Right lobe of liver (tissue), 6 donors: ENCODE measurements around the gene ARF6. TPM values are rescaled to one million over a fixed set of nuclear protein-coding genes. Genes with fewer than 3 reads are reported as not detected.

Experiments
- ATAC-seq, 4 donors: fragments of 200-7000 bp; cut with Tn5 transposase; one replicate each; pipeline ENCODE4 v1.9.1; 2020; ENCODE audit warnings: mild to moderate bottlenecking in 4 of 4, moderate library complexity in 4 of 4
- DNase-seq, 3 donors: peaks; one replicate each; pipeline ENCODE4 v3.0.0-alpha.2; 2020
- H3K27ac ChIP-seq, 3 donors: fragments of 200-600 bp; one replicate each; pipeline ENCODE4 v1.8.0; 2022
- H3K27me3 ChIP-seq, 2 donors: fragments of 200-600 bp; one replicate each; pipeline ENCODE4 v1.8.0; 2022
- H3K36me3 ChIP-seq, 4 donors: fragments of 200-600 bp; sonication (generic) in 1 of 4; one replicate each; pipeline versions ENCODE4 v1.5.1 to v1.8.0; 2017 to 2022; ENCODE audit warnings: control low read depth in 1 of 4
- H3K4me1 ChIP-seq, 4 donors: fragments of 200-600 bp; sonication (generic) in 1 of 4; one replicate each; pipeline versions ENCODE4 v1.5.1 to v1.8.0; 2017 to 2022; ENCODE audit warnings: control low read depth in 1 of 4
- H3K4me3 ChIP-seq, 3 donors: fragments of 200-600 bp; one replicate each; pipeline ENCODE4 v1.8.0; 2022
- H3K9me3 ChIP-seq, 4 donors: fragments of 200-600 bp; sonication (generic) in 1 of 4; one replicate each; pipeline versions ENCODE4 v1.5.1 to v1.8.0; 2017 to 2022; ENCODE audit warnings: control low read depth in 1 of 4
- POLR2A ChIP-seq: fragments of 450-650 bp; IDR thresholded peaks from one replicate; pipeline ENCODE4 v1.6.1; 2017; ENCODE audit warnings: antibody characterized with exemption, mild to moderate bottlenecking
- WGBS: methylation state at CpG from one replicate; pipeline ENCODE4 v1.1.6; 2018; ENCODE audit warnings: low coverage, low lambda C conversion rate; ENCODE audit not compliant: insufficient coverage; ENCODE audit errors: missing lambda C conversion rate; 5-methylcytosine and 5-hydroxymethylcytosine counted together
- intact Hi-C, 2 donors: fragments of 100-400 bp; cut with DNase I; formaldehyde crosslinking; loops; one replicate each; pipeline versions ENCODE4 v1.11.2 to v1.14.1; 2022
- total RNA-seq, 6 experiments: library from RNA; depleted of rRNA in 2 of 6; stranded (reverse); fragments of >200 nt in 2 of 6; fragmentation: NEBNext Ultra II Directional in 3 of 6; extraction: Animal tissue kit (Norgen Biotek cat#: 25700) in 3 of 6; gene quantifications; one replicate each; pipeline versions ENCODE4 v1.1.0 to v1.2.4, GENCODE V29; 2016 to 2023
- TF ChIP-seq, protein P1 (sequence below), 4 donors: fragments of 200-600 bp in 3 of 4; fragments of 450-650 bp in 1 of 4; IDR thresholded peaks; one replicate each; pipeline versions ENCODE4 v1.5.1 to v1.8.0; 2016 to 2022; ENCODE audit warnings: antibody characterized with exemption in 4 of 4, mild to moderate bottlenecking in 2 of 4
- donor health status: DM: no; HTN: yes; CAD: no.
- donor health status: DM: no; HTN: no; CAD: no.
- donor health status: DM: no; HTN: no; CAD: no.
- donor health status: DM: no; HTN: yes; CAD: no.
- donor health status: DM: no; HTN: yes; CAD: no.

The ARF6 gene
- total RNA-seq, 6 experiments from 2014 or later: 21.1 to 41.4 (median 32.4) TPM

DNA sequence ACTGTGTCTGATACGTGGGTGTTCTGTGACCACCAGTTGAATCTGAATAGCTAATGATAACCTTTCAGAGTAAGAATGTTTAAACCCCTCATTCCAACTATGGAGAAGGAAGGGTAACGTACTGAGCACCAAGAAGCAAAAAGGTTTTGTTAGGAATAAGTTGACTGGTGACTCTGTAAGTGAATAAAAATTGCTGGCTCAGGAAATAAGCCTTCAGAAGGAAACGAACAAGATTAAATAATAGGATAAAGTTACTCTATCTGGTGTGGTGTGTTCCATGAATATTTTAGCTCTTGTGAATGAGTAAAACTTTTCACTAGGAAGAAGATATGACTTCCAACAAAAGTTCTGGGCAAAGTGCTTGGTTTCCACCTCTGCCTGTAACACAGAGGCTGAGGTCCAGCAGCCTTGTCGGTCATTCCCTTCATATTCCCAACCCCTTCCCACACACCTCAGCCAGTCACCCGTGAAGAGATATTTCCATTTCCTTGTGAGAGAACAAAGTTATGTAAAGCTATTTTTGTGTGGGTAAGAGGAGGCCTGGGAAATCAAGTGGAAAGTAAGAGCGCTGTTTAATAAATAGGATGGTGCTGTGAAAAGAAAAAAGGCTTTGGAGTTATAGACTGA lies 47.1 kb downstream of the ARF6 start:
- intact Hi-C loops: no loop called here
- Histone ChIP-seq H3K27ac (no peak overlapping the region), H3K4me3 (no peak overlapping the region), H3K36me3 (no peaks in the 10 kb centered on the region), H3K4me1 (peaks cover 0 to 10% (median under 1%) of the 10 kb centered on the region in 4 donors), H3K9me3 (no peaks in the 10 kb centered on the region), H3K27me3 (no peaks in the 10 kb centered on the region)
- no peak for DNase-seq
- WGBS: 51% methylated on average over 6 of the region's 6 CpGs
- ATAC-seq: no peak
- no peak for TF ChIP-seq POLR2A
- TF ChIP-seq, protein P1, sequence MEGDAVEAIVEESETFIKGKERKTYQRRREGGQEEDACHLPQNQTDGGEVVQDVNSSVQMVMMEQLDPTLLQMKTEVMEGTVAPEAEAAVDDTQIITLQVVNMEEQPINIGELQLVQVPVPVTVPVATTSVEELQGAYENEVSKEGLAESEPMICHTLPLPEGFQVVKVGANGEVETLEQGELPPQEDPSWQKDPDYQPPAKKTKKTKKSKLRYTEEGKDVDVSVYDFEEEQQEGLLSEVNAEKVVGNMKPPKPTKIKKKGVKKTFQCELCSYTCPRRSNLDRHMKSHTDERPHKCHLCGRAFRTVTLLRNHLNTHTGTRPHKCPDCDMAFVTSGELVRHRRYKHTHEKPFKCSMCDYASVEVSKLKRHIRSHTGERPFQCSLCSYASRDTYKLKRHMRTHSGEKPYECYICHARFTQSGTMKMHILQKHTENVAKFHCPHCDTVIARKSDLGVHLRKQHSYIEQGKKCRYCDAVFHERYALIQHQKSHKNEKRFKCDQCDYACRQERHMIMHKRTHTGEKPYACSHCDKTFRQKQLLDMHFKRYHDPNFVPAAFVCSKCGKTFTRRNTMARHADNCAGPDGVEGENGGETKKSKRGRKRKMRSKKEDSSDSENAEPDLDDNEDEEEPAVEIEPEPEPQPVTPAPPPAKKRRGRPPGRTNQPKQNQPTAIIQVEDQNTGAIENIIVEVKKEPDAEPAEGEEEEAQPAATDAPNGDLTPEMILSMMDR (IDR thresholded peaks at IDR 0.05): no peak

DNA sequence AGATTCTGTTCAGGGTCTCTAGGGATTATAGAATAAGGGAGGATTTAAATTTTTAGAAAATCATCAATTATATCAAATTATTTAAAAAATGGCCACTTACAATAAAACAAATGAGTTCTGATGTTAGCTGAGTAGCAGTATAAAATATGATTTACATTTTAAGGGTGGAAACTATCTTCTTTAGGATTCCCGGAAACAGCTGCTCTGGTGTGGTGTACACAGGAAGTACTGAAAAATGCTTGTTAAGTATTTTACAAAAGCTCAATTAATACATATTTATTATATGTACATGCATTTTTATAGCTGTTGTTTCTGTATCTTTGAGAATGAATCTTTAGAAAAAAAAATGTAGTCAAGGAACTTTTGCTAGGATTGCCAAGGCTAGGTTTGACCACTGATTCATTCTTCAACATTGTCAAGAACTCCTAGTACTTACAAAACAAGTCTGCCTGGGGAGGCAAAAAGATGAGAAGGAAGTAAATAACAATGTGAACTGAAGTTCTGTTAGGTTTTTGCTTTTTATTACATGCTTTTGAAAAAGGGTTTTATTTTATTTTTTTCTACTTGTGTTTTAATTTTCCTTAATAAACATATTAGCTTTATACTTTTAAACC lies 48.0 kb downstream of the ARF6 start:
- Histone ChIP-seq H3K4me1 (peaks cover 0 to 1% (median 0%) of the 10 kb centered on the region in 4 donors), H3K36me3 (no peaks in the 10 kb centered on the region), H3K27ac (no peak overlapping the region), H3K9me3 (no peaks in the 10 kb centered on the region), H3K27me3 (no peaks in the 10 kb centered on the region), H3K4me3 (no peak overlapping the region)
- WGBS: 56% methylated on average over 1 of the region's 1 CpG
- no peak for TF ChIP-seq POLR2A
- DNase-seq: no peak
- intact Hi-C loops: no loop called here
- peak in 1 of 4 donors; percentile 35 for ATAC-seq

DNA sequence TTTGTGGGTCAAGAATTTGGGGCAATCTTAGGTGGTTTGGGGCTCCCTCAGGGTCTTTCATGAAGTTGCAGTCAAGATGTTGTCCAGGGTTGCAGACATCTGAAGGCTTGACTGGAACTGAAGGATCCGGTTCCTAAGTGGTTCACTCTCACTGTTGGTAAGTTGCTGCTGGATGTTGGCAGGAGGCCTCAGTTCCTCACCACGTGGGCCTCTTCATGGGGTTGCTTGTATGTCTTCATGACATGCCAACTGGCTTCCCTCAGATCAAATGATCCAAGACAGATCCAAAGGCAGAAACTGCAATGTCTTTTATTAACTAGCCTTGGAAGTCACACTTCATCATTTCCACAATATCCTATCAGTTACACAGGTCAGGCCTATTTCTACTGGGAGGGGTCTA lies 49.2 kb downstream of the ARF6 start:
- TF ChIP-seq, protein P1 (IDR thresholded peaks at IDR 0.05): no peak
- TF ChIP-seq POLR2A: no peak
- intact Hi-C loops: no loop called here
- WGBS: no CpG with 5 or more reads among the region's 2 CpGs
- no peak for ATAC-seq
- Histone ChIP-seq H3K4me3 (no peak overlapping the region), H3K4me1 (peaks cover 0 to 8% (median 0%) of the 10 kb centered on the region in 4 donors), H3K27ac (no peak overlapping the region), H3K9me3 (no peaks in the 10 kb centered on the region), H3K27me3 (no peaks in the 10 kb centered on the region), H3K36me3 (no peaks in the 10 kb centered on the region)
- DNase-seq: no peak

DNA sequence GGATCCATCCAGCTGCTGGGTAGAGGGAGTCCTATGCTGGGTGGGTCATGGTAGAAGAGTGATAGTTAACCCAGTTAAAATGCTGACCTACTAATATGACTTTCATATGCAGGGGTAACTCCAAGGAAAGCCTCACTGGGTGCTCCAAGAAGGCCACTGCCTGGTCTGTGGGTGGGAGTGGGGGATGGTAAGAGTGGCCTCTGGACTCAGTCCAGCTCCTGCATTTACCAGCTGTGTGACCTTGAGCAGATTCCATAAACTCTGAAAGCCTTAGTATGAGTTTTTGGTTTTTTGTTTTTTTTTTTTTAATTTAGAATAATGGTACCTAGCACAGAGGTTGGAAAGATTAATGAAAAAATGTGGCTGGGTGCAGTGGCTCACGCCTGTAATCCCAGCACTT lies 51.6 kb downstream of the ARF6 start:
- TF ChIP-seq, protein P1 (IDR thresholded peaks at IDR 0.05): no peak
- TF ChIP-seq POLR2A: no peak
- intact Hi-C loops: no loop called here
- no peak overlapping the region for H3K4me3 ChIP-seq
- H3K27ac ChIP-seq: no peak overlapping the region
- ATAC-seq (no peak), DNase-seq (no peak)
- H3K9me3 ChIP-seq: no peaks in the 10 kb centered on the region
- WGBS: 75% methylated on average over 1 of the region's 1 CpG
- H3K36me3 ChIP-seq: no peaks in the 10 kb centered on the region
- peaks cover 0 to 8% (median 0%) of the 10 kb centered on the region in 4 donors for H3K4me1 ChIP-seq
- no peaks in the 10 kb centered on the region for H3K27me3 ChIP-seq

DNA sequence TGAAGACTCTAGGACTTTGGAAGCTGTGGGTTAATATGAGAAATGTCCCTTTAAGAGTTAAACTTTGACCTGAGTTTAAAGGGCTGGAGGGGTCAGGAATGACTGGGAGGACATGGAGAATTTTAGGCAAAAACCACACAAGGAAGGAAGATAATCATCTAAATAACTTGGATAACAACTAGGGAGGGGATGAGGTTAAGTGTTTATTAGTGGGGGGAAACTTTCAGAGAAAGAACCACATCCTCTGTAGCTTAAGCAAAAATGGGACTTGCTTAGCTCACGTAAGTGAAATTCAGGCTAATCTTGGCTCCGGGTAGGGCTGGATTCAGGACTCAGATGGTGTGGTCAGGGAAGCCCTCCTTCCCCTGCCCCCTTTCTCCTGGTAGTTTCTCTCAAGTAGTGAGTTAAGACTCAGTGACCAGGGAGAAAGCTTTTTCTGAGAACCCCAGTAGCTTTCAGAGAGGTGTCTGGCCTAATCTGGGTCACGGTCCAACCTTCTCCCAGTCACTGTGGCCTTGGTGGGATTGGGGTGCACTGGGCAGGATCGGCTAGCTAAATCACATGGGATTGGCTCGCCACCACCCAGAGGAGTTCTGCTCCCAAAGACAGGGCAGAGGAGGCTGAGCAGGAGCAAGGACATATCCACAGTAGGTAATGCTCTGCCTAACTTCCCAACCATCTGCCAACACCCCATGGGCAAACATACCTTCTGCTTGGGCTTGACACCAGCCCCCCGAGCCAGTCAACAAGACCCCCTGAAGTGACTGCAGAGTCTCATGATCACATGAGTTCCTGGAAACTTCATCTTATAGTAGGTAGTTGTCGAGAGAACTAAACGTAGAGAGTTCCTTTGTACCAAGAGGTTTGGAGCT lies 52.8 kb downstream of the ARF6 start:
- TF ChIP-seq, protein P1 (IDR thresholded peaks at IDR 0.05): no peak
- no peak for TF ChIP-seq POLR2A
- Histone ChIP-seq H3K4me1 (peaks cover 0 to 10% (median under 1%) of the 10 kb centered on the region in 4 donors), H3K27ac (no peak overlapping the region), H3K36me3 (no peaks in the 10 kb centered on the region), H3K27me3 (no peaks in the 10 kb centered on the region), H3K4me3 (no peak overlapping the region), H3K9me3 (no peaks in the 10 kb centered on the region)
- ATAC-seq (peak in 3 of 4 donors; percentile 15 to 33 (median 19)), DNase-seq (no peak)
- intact Hi-C loops: no loop called here
- 68% methylated on average over 4 of the region's 8 CpGs for WGBS
